Measurements from ENCODE around the gene KRTAP19-7. TPM values are rescaled to one million over a fixed set of nuclear protein-coding genes. Genes with fewer than 3 reads are reported as not detected.

Gene KRTAP19-7
- not detected in 2 replicates for total RNA-seq
- long read RNA-seq = 0 reads

DNA sequence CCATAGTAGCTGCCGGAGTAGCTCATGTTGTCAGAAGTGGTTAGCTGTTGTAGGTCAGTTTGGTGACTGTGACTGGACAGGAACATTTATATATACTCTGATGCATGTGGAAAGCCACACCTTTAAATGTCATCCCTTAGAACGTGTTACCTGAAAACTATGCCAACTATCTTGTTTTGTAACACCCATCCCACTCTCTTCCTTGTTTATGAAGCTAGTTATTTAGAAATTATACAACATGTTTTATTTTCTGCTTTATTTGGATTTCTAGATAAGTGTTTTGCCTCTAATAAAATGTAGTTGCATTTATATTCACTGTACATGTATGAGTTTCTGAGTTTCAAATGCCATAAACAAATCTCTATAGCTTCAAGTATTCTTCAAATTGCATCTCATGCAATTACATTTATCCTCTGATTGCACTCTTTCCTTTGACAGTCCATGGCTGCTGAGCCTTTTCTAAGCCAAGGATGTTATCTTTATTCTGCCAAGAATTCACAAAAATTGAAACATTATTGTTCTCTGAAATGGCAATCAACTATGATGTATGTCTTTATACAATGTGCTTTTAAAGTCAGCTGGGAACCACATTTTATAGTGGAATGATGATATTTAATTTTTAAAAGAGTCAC is at the start of gene KRTAP19-7:
Gene KRTAP19-7, minus strand, starts transcription at position 51 of the 632 bp plus-strand sequence. Its CDS starts 25 bp downstream, at position 26.
- no peaks in the 10 kb centered on the region for H3K27me3 Mint-ChIP-seq (ENCODE audit: unreplicated experiment)
- no peak within 1 kb of the TSS for H3K4me3 Mint-ChIP-seq (ENCODE audit: unreplicated experiment)
- DNase-seq (ENCODE audit: extremely low spot score, unreplicated experiment) = no peak
- no peaks in the 10 kb centered on the region for H3K4me1 Mint-ChIP-seq (ENCODE audit: unreplicated experiment)
- TF ChIP-seq CTCF (IDR thresholded peaks at IDR 0.05) = no peak
- no peak within 1 kb of the TSS for H3K27ac Mint-ChIP-seq (ENCODE audit: unreplicated experiment)
- peaks cover 7% of the 10 kb centered on the region for H3K9me3 Mint-ChIP-seq (ENCODE audit: unreplicated experiment)
- no peaks in the 10 kb centered on the region for H3K36me3 Mint-ChIP-seq (ENCODE audit: unreplicated experiment)

GRCh38 chr21:30605968-30606367 is 44.9 kb upstream of the KRTAP19-7 start:
- DNase-seq (ENCODE audit: extremely low spot score, unreplicated experiment) = no peak
- Mint-ChIP-seq H3K4me3 (ENCODE audit: unreplicated experiment) (no peak overlapping the region), H3K4me1 (ENCODE audit: unreplicated experiment) (no peaks in the 10 kb centered on the region), H3K9me3 (ENCODE audit: unreplicated experiment) (peaks cover 7% of the 10 kb centered on the region), H3K27me3 (ENCODE audit: unreplicated experiment) (no peaks in the 10 kb centered on the region), H3K27ac (ENCODE audit: unreplicated experiment) (no peak overlapping the region), H3K36me3 (ENCODE audit: unreplicated experiment) (no peaks in the 10 kb centered on the region)
- no peak for TF ChIP-seq CTCF (IDR thresholded peaks at IDR 0.05)

DNA sequence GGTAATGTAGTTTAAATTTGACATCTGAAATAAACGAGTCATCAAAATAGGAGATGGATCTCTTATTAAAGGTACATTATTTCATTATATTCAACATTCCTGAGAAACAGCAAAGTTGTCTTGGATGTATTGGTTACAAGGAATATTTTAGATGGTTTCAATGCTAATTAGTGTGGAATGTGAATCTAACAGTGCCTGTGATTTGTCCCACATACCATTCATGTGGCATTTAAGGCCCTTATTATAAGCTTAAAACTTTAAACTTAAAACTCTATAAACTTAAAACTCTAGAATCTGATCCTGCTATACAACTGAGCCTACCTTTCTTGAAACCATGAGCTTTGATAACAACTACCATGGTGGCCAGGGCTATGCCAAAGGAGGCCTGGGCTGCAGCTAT is 39.7 kb upstream of the KRTAP19-7 start, which contains the start of gene KRTAP22-1:
Gene KRTAP22-1, plus strand, starts transcription at position 301 of the 400 bp plus-strand sequence.
- no peaks in the 10 kb centered on the region for H3K27me3 Mint-ChIP-seq (ENCODE audit: unreplicated experiment)
- no peak within 1 kb of the TSS for H3K4me3 Mint-ChIP-seq (ENCODE audit: unreplicated experiment)
- H3K9me3 Mint-ChIP-seq (ENCODE audit: unreplicated experiment) = peaks cover 5% of the 10 kb centered on the region
- H3K36me3 Mint-ChIP-seq (ENCODE audit: unreplicated experiment) = no peaks in the 10 kb centered on the region
- no peak for TF ChIP-seq CTCF (IDR thresholded peaks at IDR 0.05)
- no peak within 1 kb of the TSS for H3K27ac Mint-ChIP-seq (ENCODE audit: unreplicated experiment)
- H3K4me1 Mint-ChIP-seq (ENCODE audit: unreplicated experiment) = no peaks in the 10 kb centered on the region
- no peak for DNase-seq (ENCODE audit: extremely low spot score, unreplicated experiment)

DNA sequence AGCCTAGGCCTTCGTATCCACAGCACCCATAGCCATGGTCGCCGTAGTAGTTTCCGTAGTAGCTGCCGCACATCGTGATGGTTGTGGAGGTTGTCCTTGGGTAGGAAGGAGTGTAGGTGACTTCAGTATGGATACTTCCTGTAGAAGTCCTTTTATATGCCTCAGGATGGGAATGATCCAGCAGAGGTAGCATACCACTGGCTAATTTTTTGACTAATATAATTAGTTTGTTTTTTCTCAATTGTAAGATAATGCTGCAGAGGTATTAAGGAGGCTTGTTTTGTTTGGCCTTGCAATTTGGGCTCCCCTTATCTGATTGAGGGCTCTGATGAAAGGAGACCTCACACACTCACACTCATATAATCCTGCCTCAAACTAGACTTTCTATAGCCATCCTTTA is 37.7 kb upstream of the KRTAP19-7 start, which contains the start of gene KRTAP6-2:
Gene KRTAP6-2, minus strand, starts transcription at position 101 of the 400 bp plus-strand sequence. Its CDS starts 28 bp downstream, at position 73.
- no peaks in the 10 kb centered on the region for H3K4me1 Mint-ChIP-seq (ENCODE audit: unreplicated experiment)
- H3K4me3 Mint-ChIP-seq (ENCODE audit: unreplicated experiment) = no peak within 1 kb of the TSS
- H3K36me3 Mint-ChIP-seq (ENCODE audit: unreplicated experiment) = no peaks in the 10 kb centered on the region
- TF ChIP-seq CTCF (IDR thresholded peaks at IDR 0.05) = no peak
- DNase-seq (ENCODE audit: extremely low spot score, unreplicated experiment) = no peak
- no peaks in the 10 kb centered on the region for H3K27me3 Mint-ChIP-seq (ENCODE audit: unreplicated experiment)
- H3K9me3 Mint-ChIP-seq (ENCODE audit: unreplicated experiment) = peaks cover 5% of the 10 kb centered on the region
- H3K27ac Mint-ChIP-seq (ENCODE audit: unreplicated experiment) = no peak within 1 kb of the TSS

DNA sequence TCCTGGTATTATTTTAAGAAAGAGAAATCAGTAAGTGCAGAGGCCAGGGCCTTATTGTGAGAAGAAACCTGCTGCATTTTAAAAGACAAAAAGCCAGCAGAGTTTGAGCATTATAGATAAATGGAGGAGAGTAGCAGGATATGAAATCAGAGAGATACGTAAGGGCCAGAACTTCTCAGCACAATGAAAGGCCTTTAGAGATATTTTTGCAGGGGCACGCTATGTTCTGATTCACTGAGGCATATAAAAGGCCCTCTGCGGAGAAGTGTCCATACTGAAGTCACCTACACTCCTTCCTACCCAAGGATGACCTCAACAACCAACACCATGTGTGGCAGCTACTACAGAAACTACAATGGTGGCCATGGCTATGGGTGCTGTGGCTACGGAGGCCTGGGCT is 31.0 kb upstream of the KRTAP19-7 start, which contains the start of gene KRTAP6-3:
Gene KRTAP6-3, plus strand, starts transcription at position 301 of the 400 bp plus-strand sequence. Its CDS starts 6 bp downstream, at position 307.
- Mint-ChIP-seq H3K27me3 (ENCODE audit: unreplicated experiment) (no peaks in the 10 kb centered on the region), H3K36me3 (ENCODE audit: unreplicated experiment) (no peaks in the 10 kb centered on the region), H3K4me1 (ENCODE audit: unreplicated experiment) (no peaks in the 10 kb centered on the region), H3K27ac (ENCODE audit: unreplicated experiment) (no peak within 1 kb of the TSS), H3K4me3 (ENCODE audit: unreplicated experiment) (no peak within 1 kb of the TSS), H3K9me3 (ENCODE audit: unreplicated experiment) (no peaks in the 10 kb centered on the region)
- DNase-seq (ENCODE audit: extremely low spot score, unreplicated experiment) = no peak
- TF ChIP-seq CTCF (IDR thresholded peaks at IDR 0.05) = no peak
